Body of pancreas (tissue), 4 donors: ENCODE data around the gene DHH. TPM values are rescaled to one million over a fixed set of nuclear protein-coding genes. Genes with fewer than 3 reads are reported as not detected.
A peak's percentile ranks its signal among the peaks of the same experiment; 100 is the strongest.

Source experiments
- ATAC-seq: fragments of 150-250 bp; one replicate; pipeline ENCODE4 v1.9.1; 2016
- DNase-seq, 4 donors: peaks; one replicate each; pipeline ENCODE4 v3.0.0-alpha.2; 2019
- H3K27ac ChIP-seq, 4 donors: fragments of 200-600 bp; sonication (generic); 1 replicate in 3 of 4; 2 replicates in 1 of 4; pipeline versions ENCODE4 v1.5.1 to v1.6.1; 2016 to 2019; ENCODE audit warnings: mild to moderate bottlenecking in 1 of 4, mixed read lengths in 1 of 4, moderate library complexity in 1 of 4
- H3K27me3 ChIP-seq, 2 donors: fragments of 200-600 bp; sonication (generic); one replicate each; pipeline ENCODE4 v1.6.0; 2016; ENCODE audit warnings: mild to moderate bottlenecking in 1 of 2
- H3K36me3 ChIP-seq, 2 donors: fragments of 200-600 bp; sonication (generic); replicated peaks in 1 of 2; 2 replicates each; pipeline ENCODE4 v1.5.1; 2016; ENCODE audit warnings: low read depth in 2 of 2; ENCODE audit not compliant: insufficient read depth in 1 of 2
- H3K4me1 ChIP-seq: fragments of 200-600 bp; sonication (generic); one replicate; pipeline ENCODE4 v1.6.0; 2016
- H3K4me3 ChIP-seq, 2 donors: fragments of 200-600 bp; sonication (generic); 1 replicate in 1 of 2; 2 replicates in 1 of 2; pipeline ENCODE4 v1.5.1; 2016 to 2019
- H3K9me3 ChIP-seq, 3 donors: fragments of 200-600 bp; sonication (generic); 1 replicate in 2 of 3; 2 replicates in 1 of 3; pipeline ENCODE4 v1.5.1; 2016
- POLR2A ChIP-seq, 3 donors: fragments of 450-650 bp; IDR thresholded peaks; one replicate each; pipeline ENCODE4 v1.6.1; 2016; ENCODE audit warnings: antibody characterized with exemption in 3 of 3, mild to moderate bottlenecking in 2 of 3
- WGBS, 2 donors: methylation state at CpG; one replicate each; pipeline ENCODE4 v1.1.5; 2017; 5-methylcytosine and 5-hydroxymethylcytosine counted together
- intact Hi-C: fragments of 100-400 bp; cut with DNase I; formaldehyde crosslinking; loops from one replicate; pipeline ENCODE4 v1.15.1; 2023
- total RNA-seq, 2 donors: library from RNA; depleted of rRNA; stranded (reverse); fragments of >200 nt; gene quantifications; one replicate each; pipeline ENCODE4 v1.1.0, GENCODE V29; 2016
- TF ChIP-seq, protein P1 (sequence below), 7 experiments: fragments of 450-650 bp in 4 of 7; fragments of 200-600 bp in 3 of 7; sonication (generic) in 3 of 7; IDR thresholded peaks; one replicate each; pipeline ENCODE4 v1.5.1; 2016 to 2019; ENCODE audit warnings: antibody characterized with exemption in 7 of 7

Gene DHH
- total RNA-seq, 2 donors from 2014 or later: not detected

DNA sequence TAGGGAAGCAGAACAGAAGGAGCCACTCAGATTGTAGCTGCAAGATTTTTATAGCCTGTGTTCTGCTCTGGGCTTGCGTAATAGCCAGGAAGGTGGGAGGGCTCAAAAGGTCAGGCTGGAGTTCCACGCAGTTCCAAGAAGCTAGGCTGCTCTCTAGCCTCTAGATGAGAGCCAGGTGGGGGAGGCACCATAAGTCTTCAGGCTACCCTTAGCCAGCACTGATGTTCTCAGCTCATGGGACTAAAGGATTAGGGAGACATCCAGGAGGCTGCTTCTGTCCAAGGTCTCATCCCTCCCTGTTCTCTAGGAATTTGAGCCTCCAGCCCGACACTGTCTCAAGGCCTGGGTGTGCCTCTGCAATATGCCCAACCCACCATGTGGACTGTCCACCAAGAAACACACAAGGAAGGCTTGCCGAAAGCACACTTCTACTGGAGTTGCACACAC is 14.4 kb upstream of the DHH start:
- peak overlapping the region in 3 of 4 donors; percentile 92 to 96 (median 94) for H3K27ac ChIP-seq
- intact Hi-C loops: no loop called here
- H3K4me3 ChIP-seq: no peak overlapping the region
- H3K27me3 ChIP-seq: no peaks in the 10 kb centered on the region
- H3K9me3 ChIP-seq: no peaks in the 10 kb centered on the region
- TF ChIP-seq, protein P1, sequence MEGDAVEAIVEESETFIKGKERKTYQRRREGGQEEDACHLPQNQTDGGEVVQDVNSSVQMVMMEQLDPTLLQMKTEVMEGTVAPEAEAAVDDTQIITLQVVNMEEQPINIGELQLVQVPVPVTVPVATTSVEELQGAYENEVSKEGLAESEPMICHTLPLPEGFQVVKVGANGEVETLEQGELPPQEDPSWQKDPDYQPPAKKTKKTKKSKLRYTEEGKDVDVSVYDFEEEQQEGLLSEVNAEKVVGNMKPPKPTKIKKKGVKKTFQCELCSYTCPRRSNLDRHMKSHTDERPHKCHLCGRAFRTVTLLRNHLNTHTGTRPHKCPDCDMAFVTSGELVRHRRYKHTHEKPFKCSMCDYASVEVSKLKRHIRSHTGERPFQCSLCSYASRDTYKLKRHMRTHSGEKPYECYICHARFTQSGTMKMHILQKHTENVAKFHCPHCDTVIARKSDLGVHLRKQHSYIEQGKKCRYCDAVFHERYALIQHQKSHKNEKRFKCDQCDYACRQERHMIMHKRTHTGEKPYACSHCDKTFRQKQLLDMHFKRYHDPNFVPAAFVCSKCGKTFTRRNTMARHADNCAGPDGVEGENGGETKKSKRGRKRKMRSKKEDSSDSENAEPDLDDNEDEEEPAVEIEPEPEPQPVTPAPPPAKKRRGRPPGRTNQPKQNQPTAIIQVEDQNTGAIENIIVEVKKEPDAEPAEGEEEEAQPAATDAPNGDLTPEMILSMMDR (IDR thresholded peaks at IDR 0.05): no peak
- TF ChIP-seq POLR2A (IDR thresholded peaks at IDR 0.05): no peak
- peaks cover 35% of the 10 kb centered on the region for H3K4me1 ChIP-seq
- WGBS, 2 donors: 15 to 29% methylated on average over 4 of the region's 4 CpGs
- ATAC-seq: peak; percentile 17
- no peaks in the 10 kb centered on the region for H3K36me3 ChIP-seq
- peak; percentile 48 to 72 (median 61) for DNase-seq

DNA sequence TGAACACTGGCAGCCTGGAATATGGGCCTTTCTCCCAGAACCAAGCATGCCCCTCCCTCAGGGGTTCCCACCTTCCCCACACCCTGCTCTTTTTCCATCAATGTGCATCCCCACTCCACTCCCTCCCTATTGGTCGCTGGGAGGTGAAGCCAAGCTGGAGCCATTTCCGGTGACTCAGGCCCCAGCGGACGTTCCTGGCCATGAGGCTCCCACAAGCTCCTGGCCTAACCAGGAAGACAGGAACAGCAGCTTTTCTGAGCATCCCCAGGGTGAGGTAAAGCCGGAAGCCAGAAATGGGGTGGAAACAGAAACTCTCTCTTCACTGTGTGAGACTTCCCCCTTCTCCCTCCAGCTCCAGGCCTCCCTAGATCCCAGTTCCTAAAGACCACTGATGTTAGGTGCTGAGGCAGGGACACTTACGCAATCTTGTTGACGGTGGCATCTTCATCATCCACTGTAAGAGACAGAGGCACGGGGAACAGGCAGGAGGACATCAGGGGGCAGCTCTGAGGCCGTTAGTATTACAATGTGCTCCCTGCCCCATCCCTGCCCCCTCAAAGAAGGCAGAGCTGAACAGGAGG is 11.0 kb upstream of the DHH start:
- TF ChIP-seq, protein P1 (IDR thresholded peaks at IDR 0.05): no peak
- no peak for TF ChIP-seq POLR2A (IDR thresholded peaks at IDR 0.05)
- Histone ChIP-seq H3K4me3 (no peak overlapping the region), H3K4me1 (peaks cover 29% of the 10 kb centered on the region), H3K9me3 (no peaks in the 10 kb centered on the region), H3K27ac (no peak overlapping the region), H3K36me3 (peaks cover 0 to 10% of the 10 kb centered on the region in 2 donors), H3K27me3 (no peaks in the 10 kb centered on the region)
- intact Hi-C loops: no loop called here
- 75 to 81% methylated on average over 8 to 9 of the region's 9 CpGs for WGBS, 2 donors
- ATAC-seq (no peak), DNase-seq (no peak)

DNA sequence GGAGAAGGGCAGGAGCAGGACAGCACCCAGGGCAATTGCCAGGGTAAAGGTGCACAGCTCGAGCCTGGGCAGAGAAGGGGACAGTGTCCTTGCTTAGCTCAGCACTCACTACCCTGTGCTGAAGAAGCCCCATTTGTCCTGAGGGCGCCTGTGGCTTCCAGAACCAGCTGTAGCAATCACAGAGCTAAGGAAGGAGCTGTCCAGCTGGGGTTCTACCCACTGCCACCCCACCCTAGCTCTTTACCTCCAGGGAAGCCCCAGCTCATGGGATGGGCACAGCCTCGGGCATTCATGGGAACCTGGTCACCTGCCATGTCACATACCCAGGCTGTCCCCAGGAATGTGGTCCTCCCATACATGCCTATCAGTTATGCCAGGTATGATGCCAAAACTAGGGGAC is 10.2 kb upstream of the DHH start:
- no peaks in the 10 kb centered on the region for H3K27me3 ChIP-seq
- no peaks in the 10 kb centered on the region for H3K9me3 ChIP-seq
- H3K27ac ChIP-seq: no peak overlapping the region
- 42 to 80% methylated on average over 3 of the region's 3 CpGs for WGBS, 2 donors
- TF ChIP-seq POLR2A (IDR thresholded peaks at IDR 0.05): no peak
- TF ChIP-seq, protein P1 (IDR thresholded peaks at IDR 0.05): no peak
- intact Hi-C loops: no loop called here
- DNase-seq: no peak
- H3K36me3 ChIP-seq: peaks cover 0 to 11% of the 10 kb centered on the region in 2 donors
- H3K4me1 ChIP-seq: peaks cover 29% of the 10 kb centered on the region
- ATAC-seq: no peak
- no peak overlapping the region for H3K4me3 ChIP-seq

DNA sequence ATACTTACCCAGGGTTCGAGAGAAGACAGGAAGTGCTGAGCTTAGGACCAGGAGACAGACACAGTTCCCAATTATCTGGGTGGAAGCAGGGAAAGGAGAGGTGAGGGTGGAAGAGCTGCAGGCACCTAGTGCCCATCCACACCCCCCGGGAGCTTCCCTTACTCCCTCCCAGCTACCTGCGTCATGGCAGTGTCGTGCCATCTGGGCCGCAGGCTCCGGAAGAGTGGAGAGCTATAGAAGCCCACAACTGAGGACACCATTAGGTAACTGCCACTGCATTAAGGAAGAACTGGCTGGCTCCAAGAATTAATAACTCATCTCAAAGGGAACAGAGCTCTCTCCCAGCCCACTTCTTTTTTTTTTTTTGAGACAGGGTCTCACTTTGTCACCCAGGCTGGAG is 5.8 kb upstream of the DHH start:
- no peak for ATAC-seq
- 89 to 91% methylated on average over 6 of the region's 6 CpGs for WGBS, 2 donors
- H3K27me3 ChIP-seq: no peaks in the 10 kb centered on the region
- peaks cover 0 to 11% of the 10 kb centered on the region in 2 donors for H3K36me3 ChIP-seq
- no peak overlapping the region for H3K27ac ChIP-seq
- no peaks in the 10 kb centered on the region for H3K9me3 ChIP-seq
- TF ChIP-seq POLR2A (IDR thresholded peaks at IDR 0.05): no peak
- TF ChIP-seq, protein P1 (IDR thresholded peaks at IDR 0.05): no peak
- no peak overlapping the region for H3K4me3 ChIP-seq
- no peak for DNase-seq
- no peaks in the 10 kb centered on the region for H3K4me1 ChIP-seq
- intact Hi-C loops: no loop called here

DNA sequence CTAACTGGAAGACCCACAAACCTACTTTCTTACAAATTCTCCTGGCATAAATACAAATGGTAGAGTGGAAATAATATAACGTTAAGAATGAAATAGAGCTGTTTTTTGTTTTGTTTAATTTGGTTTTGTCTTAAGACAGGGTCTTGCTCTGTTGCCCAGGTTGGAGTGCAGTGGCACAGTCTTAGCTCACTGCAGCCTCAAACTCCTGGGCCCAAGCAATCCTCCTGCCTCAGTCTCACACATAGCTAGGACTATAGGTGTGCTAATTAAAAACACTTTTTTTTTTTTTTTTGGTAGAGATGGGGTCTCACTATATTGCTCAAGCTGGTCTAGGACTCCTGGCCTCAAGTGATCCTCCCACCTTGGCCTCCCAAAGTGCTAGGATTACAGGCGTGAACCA is 4.1 kb upstream of the DHH start:
- ATAC-seq (no peak), DNase-seq (no peak)
- H3K36me3 ChIP-seq: peaks cover 0 to 11% of the 10 kb centered on the region in 2 donors
- peaks cover 11% of the 10 kb centered on the region for H3K4me1 ChIP-seq
- intact Hi-C loops: no loop called here
- no peak overlapping the region for H3K4me3 ChIP-seq
- 95 to 100% methylated on average over 2 of the region's 2 CpGs for WGBS, 2 donors
- no peak overlapping the region for H3K27ac ChIP-seq
- H3K9me3 ChIP-seq: no peaks in the 10 kb centered on the region
- no peak for TF ChIP-seq POLR2A (IDR thresholded peaks at IDR 0.05)
- TF ChIP-seq, protein P1 (IDR thresholded peaks at IDR 0.05): no peak
- peaks cover 0 to 10% of the 10 kb centered on the region in 2 donors for H3K27me3 ChIP-seq
